Germinal center (tissue), 1 donor: Measurements from ENCODE around the gene CRABP1.

Experiments used
- DNase-seq: peaks from one replicate; pipeline ENCODE4 v3.0.0; 2012; ENCODE audit warnings: mixed read lengths, low spot score

Gene CRABP1

GRCh38 chr15:78317145-78317836, 22.9 kb upstream of the CRABP1 start:
- DNase-seq, result no peak

- no peak for DNase-seq
These were observed 20.6 kb upstream of the CRABP1 start for GRCh38 chr15:78319588-78319987.

GRCh38 chr15:78320183-78320582, 20.0 kb upstream of the CRABP1 start:
- DNase-seq, result no peak

GRCh38 chr15:78321041-78321570, 19.0 kb upstream of the CRABP1 start:
- no peak for DNase-seq

- no peak for DNase-seq
These were observed 18.4 kb upstream of the CRABP1 start for GRCh38 chr15:78321786-78322185.

- no peak for DNase-seq
These were observed 17.9 kb upstream of the CRABP1 start for GRCh38 chr15:78322243-78322642.

- no peak for DNase-seq
These were observed 17.2 kb upstream of the CRABP1 start for GRCh38 chr15:78322724-78323521.

- no peak for DNase-seq
These were observed 16.5 kb upstream of the CRABP1 start for GRCh38 chr15:78323693-78324092.

GRCh38 chr15:78324144-78324543, 16.0 kb upstream of the CRABP1 start:
- no peak for DNase-seq

GRCh38 chr15:78325092-78325843, 14.9 kb upstream of the CRABP1 start:
- no peak for DNase-seq

GRCh38 chr15:78327466-78327865, 12.7 kb upstream of the CRABP1 start:
- DNase-seq, result no peak

- DNase-seq, result no peak
These were observed 10.5 kb upstream of the CRABP1 start for GRCh38 chr15:78329625-78330024.

- no peak for DNase-seq
These were observed 5.3 kb upstream of the CRABP1 start for GRCh38 chr15:78334845-78335244.

GRCh38 chr15:78335985-78336384, 4.2 kb upstream of the CRABP1 start:
- no peak for DNase-seq

GRCh38 chr15:78338781-78339180, 1.4 kb upstream of the CRABP1 start:
- no peak for DNase-seq

GRCh38 chr15:78339559-78339958, 594 bp upstream of the CRABP1 start:
- no peak for DNase-seq

GRCh38 chr15:78341057-78341987, 1.2 kb downstream of the CRABP1 start:
- DNase-seq, result no peak

GRCh38 chr15:78342021-78342420, 1.9 kb downstream of the CRABP1 start:
- no peak for DNase-seq

GRCh38 chr15:78343276-78344060, 3.3 kb downstream of the CRABP1 start:
- no peak for DNase-seq

- no peak for DNase-seq
These were observed 5.4 kb downstream of the CRABP1 start for GRCh38 chr15:78345396-78346125.
